ENCODE data around the gene ATG4B. TPM values are rescaled to one million over a fixed set of nuclear protein-coding genes. Genes with fewer than 3 reads are reported as not detected.

Gene ATG4B
- total and polyA plus RNA-seq, 2 of the 8 experiments (the other 6 are each of a cell fraction or from before 2014, with no cell fraction given): 103 to 155 TPM

DNA sequence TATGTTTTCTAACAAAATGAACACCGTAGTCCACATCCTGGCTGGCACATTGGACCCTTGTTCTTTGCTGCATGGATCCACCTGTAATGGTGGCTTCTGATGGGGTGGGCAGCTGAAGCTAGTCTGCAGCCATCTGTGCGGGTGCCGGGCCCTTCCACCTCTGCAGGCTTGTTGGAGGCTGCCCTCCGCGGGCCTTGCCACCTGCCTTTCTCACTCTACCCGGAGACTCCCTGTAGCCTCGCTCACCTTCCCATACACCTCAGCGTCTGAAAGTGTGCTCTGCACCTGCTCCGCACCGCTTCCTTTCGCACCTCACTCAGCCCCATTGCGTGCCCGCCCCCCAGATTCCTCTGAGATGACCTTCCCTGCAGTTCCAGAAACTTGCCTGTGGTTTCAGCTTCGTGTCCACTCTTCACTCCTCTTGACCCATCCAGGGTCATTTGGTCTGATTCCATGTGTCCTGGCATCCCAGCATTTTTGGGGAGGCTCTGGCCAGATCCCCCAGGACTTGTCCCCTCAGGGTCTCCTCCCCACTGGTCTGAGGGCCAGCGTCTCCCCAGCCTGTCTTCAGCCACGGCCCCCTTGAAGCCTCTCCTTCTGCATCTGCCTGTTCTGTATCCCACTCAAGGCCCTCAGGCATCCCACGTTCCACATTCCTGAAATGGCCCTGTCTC lies 18.2 kb downstream of the ATG4B start:
- H4K91ac ChIP-seq (replicated peaks; ENCODE audit: insufficient read length, low read length): no peak overlapping the region
- H3K4me1 ChIP-seq (replicated peaks in 1 of 4; ENCODE audit: control insufficient read depth in 3 of 4, insufficient read depth in 4 of 4, low read length in 3 of 4): peaks cover 0 to 2% (median 0%) of the 10 kb centered on the region in 4 experiments; a peak in 1 of 7 replicates
- H3K9me3 ChIP-seq (ENCODE audit: insufficient read depth in 2 of 2, low read depth in 1 of 2, low read length in 1 of 2): no peaks in the 10 kb centered on the region
- peaks cover 16 to 23% of the 10 kb centered on the region in 2 experiments for H4K20me1 ChIP-seq (replicated peaks in 1 of 2; ENCODE audit: control insufficient read depth in 1 of 2, insufficient read depth in 2 of 2, low read length in 2 of 2)
- 93% methylated on average over 17 of the region's 17 CpGs; no CpG with 5 or more reads in 1 of the 2 experiments for WGBS, 2 experiments (ENCODE audit: extremely low coverage in 1 of 2, insufficient coverage in 1 of 2, insufficient read length in 1 of 2, insufficient replicate concordance in 2 of 2, low coverage in 1 of 2, low lambda C conversion rate in 2 of 2, missing lambda C conversion rate in 1 of 2)
- peaks cover 0 to 12% of the 10 kb centered on the region in 2 experiments; a peak in 2 of 4 replicates for H3K79me2 ChIP-seq (ENCODE audit: control insufficient read depth in 1 of 2, insufficient read depth in 2 of 2, low read length in 2 of 2)
- no peak overlapping the region for H3K23ac ChIP-seq (ENCODE audit: insufficient read length)
- no peak overlapping the region for H2BK12ac ChIP-seq (ENCODE audit: low read depth, low read length)
- H3K9ac ChIP-seq (replicated peaks in 1 of 4; ENCODE audit: extremely low read depth in 1 of 4, low read depth in 3 of 4, low read length in 3 of 4): no peak overlapping the region
- ChIA-PET POLR2A (ENCODE audit: partially characterized antibody) (interaction anchor here (1.0 kb wide), 1 partner anchor 9 kb away, joined by 3 read pairs; no protein-coding TSS in a partner anchor), CTCF (ENCODE audit: partially characterized antibody) (interaction anchor here (2.0 kb wide), 1 partner anchor 20 kb away, joined by 5 read pairs; no protein-coding TSS in a partner anchor)
- no peak overlapping the region for H2AK5ac ChIP-seq (ENCODE audit: low read depth, low read length)
- H2BK5ac ChIP-seq (ENCODE audit: low read depth, low read length): no peak overlapping the region
- H2BK120ac ChIP-seq (replicated peaks; ENCODE audit: low read depth, low read length): no peak overlapping the region
- no peak overlapping the region for H4K8ac ChIP-seq (ENCODE audit: extremely low read depth, insufficient read depth, low read length)
- H3K27ac ChIP-seq (ENCODE audit: low read depth, low read length): no peak overlapping the region
- no peak overlapping the region for H2BK20ac ChIP-seq (ENCODE audit: low read length)
- no peak overlapping the region for H2BK15ac ChIP-seq (ENCODE audit: low read length)
- FAIRE-seq (no peak), DNase-seq (ENCODE audit: low read depth in 1 of 2, low spot score in 2 of 2) (no peak)
- no peak overlapping the region for H3K14ac ChIP-seq (ENCODE audit: insufficient read length)
- no peaks in the 10 kb centered on the region for H3K23me2 ChIP-seq (ENCODE audit: low read depth, low read length)
- no peak overlapping the region for H3K56ac ChIP-seq (replicated peaks; ENCODE audit: insufficient read length, low read depth, low read length)
- H3K27me3 ChIP-seq (replicated peaks in 1 of 4; ENCODE audit: control insufficient read depth in 3 of 4, extremely low read depth in 1 of 4, insufficient read depth in 3 of 4, low read length in 3 of 4): no peaks in the 10 kb centered on the region
- no peak overlapping the region for H2AFZ ChIP-seq (ENCODE audit: low read length)
- no peak overlapping the region for H3K4me2 ChIP-seq (ENCODE audit: insufficient read depth in 1 of 2, low read depth in 2 of 2, low read length in 2 of 2)
- no peaks in the 10 kb centered on the region; the same call in 1 of the 2 replicates for H3K79me1 ChIP-seq (ENCODE audit: low read depth, low read length)
- H3K4me3 ChIP-seq (ENCODE audit: extremely low read depth in 1 of 4, insufficient read depth in 2 of 4, low read depth in 3 of 4, low read length in 4 of 4): no peak overlapping the region
- H3K18ac ChIP-seq (ENCODE audit: extremely low read depth, low read length): no peak overlapping the region
- H3K36me3 ChIP-seq (ENCODE audit: control insufficient read depth in 2 of 4, insufficient read depth in 4 of 4, low read length in 3 of 4): peaks cover 8 to 56% (median 32%) of the 10 kb centered on the region in 4 experiments
- H4K5ac ChIP-seq (ENCODE audit: insufficient read length, low read depth, low read length): no peak overlapping the region
- no peak overlapping the region for H3K4ac ChIP-seq (replicated peaks; ENCODE audit: insufficient read length, low read depth, low read length)

All from H1 (cell line).